Measurements from ENCODE around the gene MAF.

GRCh38 chr16:79621027-79621426 is 20.5 kb upstream of the MAF start:
- TF ChIP-seq TOE1 (IDR thresholded peaks at IDR 0.05; ENCODE audit: borderline replicate concordance) (no peak), TOE1 (CRISPR knock-in tag; IDR thresholded peaks at IDR 0.05; ENCODE audit: borderline replicate concordance, low read depth) (no peak), CEBPB (tag; IDR thresholded peaks at IDR 0.05) (no peak), HMG20A (CRISPR knock-in tag; conservative IDR thresholded peaks at IDR 0.05) (no peak), PHF8 (IDR thresholded peaks at IDR 0.05; ENCODE audit: borderline replicate concordance, low read length) (no peak)
